ENCODE results near the gene RAP1B.
"Not testable (repeated sequence)": the region's sequence is repeated elsewhere in the genome, so short reads cannot be mapped to it uniquely, and the experiment has no call there.

The RAP1B gene

DNA sequence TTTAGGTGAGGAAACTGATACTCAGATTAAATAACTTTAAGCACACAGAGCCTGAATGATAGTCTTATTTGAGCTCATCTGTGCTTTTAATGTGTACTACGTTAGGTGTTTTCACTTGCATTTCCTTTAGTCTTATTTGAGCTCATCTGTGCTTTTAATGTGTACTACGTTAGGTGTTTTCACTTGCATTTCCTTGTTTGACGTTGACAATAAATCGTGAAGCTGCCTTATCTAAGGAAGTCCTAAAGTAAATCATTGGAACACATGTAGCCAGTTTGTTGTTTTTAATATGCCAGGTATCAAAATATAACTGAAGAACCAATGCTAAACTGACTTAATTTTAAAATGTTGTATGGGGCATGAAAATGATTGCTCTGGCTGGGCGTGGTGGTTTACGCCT is 2.0 kb downstream of the RAP1B start:
- no peak for DNase-seq

DNA sequence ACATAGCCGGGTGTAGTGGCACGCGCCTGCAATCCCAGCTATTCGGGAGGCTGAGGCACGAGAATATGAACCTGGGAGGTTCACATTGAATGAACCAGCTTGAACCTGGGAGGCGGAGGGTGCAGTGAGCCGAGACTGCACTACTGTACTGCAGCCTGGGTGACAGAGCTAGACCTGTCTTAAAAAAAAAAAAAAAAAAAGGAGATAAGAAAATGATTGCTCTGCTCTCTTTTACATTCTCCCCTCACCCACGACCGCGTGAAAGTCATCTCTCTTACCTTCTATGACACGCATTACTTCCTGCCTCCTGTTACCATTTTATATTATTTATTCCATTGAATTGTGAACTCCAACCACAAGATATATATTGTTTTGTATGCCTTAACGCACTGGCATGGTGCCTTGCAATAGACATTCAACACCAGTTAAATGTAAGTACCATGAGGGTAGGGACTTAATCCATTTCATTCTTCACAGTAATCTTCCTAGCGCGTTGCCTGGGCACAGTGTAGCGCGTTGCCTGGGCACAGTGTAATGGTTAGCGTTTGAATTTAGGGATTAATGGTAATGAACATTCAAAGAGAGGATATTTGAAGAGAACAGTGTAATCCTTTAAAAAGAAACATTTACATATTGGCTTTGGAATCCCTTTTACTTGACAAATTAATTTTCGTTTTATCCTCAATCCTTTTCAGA is 2.7 kb downstream of the RAP1B start:
- no peak for DNase-seq

DNA sequence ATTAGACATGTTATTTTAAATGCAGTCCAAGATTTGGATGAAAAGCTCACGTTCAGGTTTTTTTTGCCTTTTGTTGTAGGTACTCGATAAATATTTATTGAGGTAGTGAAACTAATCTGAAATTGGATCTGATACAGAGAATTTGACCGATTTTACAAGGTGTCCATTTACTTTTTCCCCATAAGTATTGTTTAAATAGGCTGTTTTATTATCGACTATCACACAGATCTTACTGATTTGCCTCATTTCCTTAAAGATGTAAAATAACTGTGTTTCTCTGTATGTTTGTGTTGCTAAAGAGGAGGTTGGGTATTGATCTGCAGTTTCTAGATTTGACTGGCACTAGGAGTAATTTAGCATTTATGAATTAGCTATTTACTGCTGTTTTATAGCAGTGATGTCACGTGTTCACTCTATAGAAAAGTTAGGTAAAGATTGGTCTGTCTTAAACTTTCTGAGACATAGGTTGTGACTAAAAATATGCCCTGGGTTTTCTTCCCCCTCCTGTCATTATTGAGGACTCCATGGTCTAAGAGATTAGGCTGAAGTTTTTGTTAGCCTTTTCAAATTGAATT is 3.5 kb downstream of the RAP1B start:
- DNase-seq, result no peak

DNA sequence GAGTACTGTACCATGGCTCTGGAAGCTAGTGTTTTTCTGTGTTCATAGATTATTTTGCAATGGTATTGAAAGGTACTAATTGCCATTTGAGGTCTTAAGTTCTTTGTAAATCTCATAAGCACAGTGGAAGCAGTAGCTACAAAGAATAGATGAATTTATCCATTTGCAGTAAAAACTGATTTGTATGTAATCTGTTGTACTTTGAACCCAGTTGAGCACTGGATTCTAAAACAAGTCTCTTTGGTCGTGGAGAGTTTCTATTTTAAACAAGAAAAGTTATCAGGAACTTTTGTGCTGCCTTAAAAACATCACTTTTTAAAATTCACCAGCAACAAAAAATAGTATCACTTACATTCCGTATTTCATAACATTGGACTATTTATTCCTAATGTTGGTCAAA is 4.1 kb downstream of the RAP1B start:
- no peak for DNase-seq

DNA sequence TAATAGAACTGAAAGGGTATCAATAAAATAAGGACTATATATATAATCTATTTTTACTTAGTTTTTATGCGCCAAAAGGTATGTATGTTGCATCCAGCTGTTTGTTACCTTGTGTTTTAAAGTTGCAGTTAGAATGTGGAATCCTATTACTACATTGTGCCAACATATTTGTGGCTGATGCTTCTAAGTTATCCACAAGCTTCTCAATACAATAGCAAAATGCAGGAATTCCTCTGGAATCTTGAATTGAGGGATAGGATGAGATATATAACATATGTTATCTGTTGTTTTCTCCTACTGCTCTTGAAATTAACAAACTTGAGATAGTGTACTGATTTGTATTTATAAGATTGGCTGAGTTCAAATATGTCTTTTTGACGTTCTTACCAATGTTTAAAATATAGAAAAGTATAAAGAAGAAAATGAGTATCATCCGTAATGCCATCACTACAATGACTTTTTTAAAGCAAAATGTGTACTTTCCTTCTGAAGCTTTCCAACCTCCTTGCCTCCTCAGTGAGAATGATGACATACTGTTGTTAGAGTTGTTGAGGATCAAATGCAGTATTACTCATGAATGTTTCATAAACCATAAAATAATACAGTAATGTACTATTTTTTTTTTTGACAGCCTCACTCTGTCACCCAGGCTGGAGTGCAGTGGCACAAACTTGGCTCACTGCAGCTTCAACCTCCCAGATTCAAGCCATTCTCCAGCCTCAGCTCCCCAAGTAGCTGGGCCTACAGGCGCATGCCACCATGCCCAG is 6.6 kb downstream of the RAP1B start:
- no peak for DNase-seq

DNA sequence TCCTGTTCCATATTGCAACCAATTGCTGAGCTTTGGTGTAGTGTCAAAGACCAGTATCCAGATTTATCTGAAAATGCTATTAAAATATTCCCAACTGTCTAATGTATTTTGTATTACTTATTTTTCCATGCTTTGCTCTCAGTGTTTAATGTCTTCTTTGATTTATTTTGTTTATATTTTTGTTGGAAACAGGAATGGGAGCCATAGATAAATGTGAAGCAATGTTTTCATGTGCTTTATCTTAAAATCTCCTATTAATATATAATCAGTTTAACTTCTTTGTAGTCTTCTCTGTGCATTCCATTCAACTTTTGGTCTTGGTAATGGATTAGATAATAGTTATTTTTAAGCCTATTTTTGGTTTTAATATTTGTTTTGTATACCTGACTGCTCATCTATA is 8.8 kb downstream of the RAP1B start:
- DNase-seq, result no peak

DNA sequence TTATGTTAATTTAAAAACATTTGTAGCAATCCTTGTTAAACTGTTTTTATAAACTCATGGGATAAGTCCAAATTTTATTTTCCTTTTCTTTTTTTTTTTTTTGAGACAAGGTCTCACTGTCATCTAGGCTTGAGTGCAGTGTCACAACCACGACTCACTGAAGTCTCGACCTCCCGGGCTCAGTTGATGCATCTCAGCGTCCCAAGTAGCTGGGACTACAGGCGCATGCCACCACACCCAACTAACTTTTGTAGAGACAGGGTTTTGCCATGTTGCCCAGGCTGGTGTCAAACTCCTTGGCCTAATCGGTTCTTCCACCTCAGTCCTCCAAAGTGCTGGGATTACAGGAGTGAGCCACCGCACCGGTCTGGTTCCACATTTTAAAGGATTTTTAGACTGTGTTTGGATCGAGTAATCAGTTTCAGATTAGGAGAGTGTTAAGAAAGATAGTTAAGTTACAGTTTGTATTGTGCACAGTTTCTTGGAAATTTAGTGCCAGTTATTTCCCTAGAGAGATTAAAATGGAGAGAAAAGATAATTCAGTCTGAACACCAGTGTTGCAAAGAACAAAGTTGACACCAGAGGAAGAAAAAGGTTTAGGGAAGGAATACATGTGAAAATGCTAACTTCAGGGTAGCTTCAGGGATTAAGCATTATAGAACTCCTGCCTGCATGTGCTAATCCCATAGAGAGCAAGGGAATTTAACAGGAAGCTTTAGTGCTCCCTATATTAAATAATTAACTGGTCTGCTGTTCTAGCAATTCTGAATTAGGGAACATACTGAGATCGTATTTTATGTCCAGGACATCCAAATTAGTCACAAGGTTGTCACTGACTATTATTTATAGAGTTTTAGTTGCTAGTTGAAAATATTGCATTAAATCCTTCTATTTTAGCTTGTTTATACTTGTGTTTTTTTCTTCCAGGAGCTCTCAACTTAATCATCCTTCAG is 10.1 kb downstream of the RAP1B start:
- DNase-seq, result no peak

DNA sequence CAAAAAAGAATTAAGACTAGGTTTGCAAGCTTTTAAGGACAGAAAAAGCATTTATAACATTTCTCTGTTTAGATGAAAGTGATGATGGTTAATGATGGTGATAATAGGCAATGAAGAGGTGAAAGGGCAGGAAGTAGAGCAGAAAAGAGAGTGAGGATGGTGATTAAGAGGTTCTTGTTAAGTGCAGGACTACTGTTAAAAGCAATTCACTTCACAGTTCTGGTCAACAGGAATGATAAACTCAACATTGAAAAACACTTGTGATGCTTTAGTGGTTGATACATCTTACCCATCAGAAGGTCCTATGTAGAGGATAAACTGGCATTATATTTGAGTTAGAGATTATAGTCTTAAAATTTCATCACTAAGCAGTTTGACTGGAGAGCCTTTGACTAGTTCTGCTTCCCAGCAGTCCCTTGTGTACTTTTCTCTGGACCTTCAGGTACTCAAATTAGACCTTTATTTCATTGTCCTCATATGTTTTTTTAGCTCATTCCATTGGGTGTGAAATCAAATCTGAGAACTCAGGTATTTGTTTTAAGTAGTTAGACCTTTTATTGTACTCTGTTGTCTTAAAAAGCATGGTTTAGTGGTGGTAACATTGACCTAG is 10.9 kb downstream of the RAP1B start:
- no peak for DNase-seq

DNA sequence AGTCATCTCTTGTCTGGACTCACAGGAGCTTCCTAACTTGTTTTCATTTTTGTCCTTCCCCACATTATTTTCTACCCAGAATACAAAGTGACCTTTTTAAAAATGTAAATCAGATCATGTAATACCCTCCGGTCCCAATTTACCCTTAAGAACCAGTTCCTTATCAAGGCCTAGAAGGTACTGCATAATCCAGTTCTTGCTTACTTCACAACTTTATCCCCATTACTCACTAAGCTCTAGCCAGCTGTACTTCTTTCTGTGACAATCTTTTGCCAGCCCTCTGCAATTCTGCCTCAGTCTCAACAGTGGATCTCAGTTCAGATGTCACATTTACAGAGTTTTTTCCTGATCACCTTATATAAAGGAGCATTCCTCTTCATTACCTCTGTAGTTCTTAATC is 11.6 kb downstream of the RAP1B start:
- DNase-seq, result no peak

DNA sequence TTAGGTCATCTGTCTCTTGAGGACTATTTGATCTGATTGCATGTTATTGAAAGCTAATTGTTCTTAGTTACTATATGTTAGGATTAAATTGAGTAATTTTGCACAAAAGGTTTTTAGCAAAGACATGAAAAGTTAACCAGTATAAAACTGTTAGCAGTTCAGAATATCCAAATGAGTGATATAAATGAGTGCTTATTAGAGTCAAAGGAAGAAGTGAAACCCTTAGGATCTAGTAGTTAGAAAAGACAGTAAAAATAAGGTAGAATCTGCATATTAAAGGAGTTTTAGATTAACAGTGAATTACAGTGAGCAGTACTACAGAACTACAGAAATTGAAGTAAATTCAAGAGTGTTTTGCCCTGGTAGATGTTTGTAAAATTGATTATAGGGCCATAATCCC is 12.4 kb downstream of the RAP1B start:
- no peak for DNase-seq

DNA sequence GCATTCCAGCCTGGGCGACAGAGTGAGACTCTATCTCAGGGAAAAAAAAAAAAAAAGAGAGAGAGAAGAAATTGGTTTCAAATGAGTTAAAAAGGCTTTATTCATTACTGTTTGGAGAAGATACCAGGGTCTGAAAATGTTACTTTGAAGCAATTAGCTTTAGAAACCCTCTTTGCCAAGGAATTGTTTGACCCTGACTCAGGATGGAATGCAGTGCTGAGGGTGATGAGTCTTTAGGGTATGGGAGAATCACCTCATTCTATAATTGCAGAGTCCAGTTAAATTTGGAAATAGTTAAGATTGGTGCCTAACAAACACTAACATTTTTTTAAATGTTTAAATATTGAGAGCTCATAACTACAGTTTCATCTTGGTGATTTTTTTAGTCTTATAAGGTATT is 13.3 kb downstream of the RAP1B start:
- no peak for DNase-seq

DNA sequence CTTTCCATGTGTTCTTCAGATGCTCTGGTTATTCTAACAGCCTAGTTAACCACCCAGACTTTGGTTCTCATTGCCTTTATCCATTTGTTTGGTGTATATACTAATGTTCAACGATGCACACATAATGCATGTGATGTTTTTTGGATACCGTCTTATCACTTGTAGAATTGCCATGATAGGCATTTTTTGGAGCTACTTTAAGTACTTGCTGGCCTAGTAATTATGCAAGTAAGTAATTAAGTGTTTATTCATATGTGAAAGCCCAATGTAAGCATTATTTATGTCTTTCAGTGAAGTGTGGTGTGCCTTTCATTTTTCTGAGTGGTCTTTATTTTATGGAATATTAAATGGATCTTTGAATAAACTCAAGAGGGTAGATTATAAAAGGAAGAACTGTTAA is 14.2 kb downstream of the RAP1B start:
- no peak for DNase-seq

DNA sequence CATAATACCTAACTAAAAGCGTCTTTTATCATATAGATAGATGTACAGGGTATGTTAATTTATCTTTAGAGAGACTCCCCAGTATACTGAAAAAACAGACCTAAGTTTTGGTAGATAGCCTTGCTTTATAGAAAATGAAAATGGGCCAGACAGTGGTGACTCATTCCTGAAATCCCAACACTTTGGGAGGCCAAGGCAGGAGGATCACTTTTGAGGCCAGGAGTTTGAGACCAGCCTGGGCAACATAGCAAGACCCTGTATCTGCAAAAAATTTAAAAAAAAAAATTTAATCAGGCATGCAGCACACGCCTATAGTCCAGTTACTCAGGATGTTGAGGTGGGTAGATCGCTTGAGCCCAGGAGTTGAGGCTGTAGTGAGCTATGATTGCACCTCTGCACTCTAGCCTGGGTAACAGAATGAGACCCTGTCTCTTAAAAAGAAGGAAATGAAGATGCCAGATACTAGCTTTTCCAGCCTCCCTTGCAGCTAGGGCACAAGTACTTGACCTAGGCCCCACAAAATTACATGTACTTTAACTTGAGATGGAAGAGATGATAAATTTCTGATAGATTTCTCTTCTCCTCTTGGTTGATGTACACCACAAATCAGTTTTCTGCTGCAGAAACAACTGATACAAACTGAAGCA is 17.1 kb downstream of the RAP1B start:
- no peak for DNase-seq

DNA sequence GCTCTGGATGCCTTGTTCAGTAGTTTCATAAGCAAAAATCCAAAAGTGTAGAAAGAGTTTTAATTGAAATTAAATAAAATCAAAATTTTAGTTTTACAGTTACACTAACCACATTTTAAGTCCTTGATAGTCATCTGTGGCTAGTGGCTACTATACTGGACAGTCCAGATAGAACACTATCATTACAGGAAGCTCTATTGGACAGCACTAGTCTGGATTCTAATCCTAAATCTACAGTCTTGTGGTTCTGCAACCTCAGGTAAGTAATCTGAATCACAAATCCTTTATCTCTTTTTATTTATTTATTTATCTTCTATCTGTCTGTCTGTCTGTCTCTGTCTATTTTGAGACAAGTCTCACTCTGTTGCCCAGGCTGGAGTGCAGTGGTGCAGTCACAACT is 18.0 kb downstream of the RAP1B start:
- no peak for DNase-seq

DNA sequence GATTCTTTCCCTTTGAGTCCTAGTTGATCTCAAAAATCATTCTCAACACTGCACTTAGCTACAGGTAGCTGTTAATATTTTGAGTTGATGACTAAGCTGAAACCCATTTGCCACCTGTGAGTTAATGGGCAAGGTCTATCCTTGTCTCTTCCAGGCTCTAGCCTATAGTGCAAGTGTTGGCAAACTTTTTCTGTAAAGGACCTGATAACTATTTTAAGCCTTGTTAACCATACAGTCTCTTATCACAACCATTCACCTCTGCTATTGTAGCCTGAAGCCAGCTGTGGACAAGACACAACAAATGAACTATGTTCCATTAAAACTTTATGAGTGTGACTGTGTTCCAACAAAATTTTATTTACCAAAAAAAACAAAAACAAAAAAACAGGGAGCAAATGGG is 19.4 kb downstream of the RAP1B start:
- DNase-seq, result no peak

DNA sequence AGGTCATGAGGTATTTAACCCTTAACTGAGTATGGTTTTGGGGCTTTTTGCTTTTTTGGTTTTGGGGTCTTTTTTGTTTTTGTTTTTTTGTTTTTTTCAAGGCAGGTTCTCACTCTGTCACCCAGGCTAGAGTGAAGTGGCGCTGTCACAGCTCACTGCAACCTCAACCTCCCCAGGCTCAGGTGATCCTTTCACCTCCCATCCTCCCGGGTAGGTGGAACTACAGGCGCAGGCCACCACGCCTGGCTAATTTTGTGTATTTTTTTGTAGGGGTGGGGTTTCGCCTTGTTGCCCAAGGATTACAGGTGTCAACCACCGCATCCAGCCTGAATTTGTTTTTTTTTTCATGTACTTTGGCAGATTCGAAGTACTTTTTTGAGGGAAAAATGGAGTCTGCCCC is 19.9 kb downstream of the RAP1B start:
- no peak for DNase-seq

DNA sequence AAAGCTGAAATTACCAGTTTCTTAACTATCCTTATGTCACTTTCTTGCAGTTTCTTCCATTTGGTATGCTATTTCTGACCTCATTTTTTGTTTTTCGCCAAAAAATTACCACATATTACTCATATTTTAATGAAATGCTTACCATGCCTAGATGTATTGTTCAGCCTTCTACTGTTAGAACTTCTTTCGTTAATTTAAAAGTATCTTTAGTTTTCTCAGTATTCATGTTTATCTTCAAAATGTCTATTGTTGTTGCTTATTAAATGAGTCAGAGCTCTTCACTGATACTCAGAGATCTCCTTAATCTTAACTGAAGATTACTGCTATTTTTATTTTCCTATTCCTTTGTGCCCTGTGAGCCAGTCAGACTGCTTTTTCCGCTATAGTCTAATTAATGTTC is 20.5 kb downstream of the RAP1B start:
- DNase-seq, result no peak

DNA sequence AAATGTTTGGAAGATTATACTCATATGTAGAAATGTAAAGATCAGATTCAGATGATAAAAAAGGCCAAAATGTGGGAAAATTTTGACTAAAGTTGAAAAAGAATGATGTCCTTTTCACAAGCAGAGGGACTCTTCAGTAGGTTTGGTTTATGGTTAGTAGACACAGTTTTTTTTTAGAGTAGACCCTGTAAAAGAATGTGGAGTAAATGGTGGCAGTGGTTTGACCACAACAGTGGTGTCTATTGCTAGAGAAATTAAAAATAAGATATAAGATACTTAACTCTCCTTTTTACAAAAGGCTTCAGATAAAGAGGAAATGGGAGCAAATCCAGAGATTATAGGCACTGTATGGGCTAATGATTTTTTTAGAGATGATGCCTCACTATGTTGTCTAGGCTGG is 21.8 kb downstream of the RAP1B start:
- no peak for DNase-seq

DNA sequence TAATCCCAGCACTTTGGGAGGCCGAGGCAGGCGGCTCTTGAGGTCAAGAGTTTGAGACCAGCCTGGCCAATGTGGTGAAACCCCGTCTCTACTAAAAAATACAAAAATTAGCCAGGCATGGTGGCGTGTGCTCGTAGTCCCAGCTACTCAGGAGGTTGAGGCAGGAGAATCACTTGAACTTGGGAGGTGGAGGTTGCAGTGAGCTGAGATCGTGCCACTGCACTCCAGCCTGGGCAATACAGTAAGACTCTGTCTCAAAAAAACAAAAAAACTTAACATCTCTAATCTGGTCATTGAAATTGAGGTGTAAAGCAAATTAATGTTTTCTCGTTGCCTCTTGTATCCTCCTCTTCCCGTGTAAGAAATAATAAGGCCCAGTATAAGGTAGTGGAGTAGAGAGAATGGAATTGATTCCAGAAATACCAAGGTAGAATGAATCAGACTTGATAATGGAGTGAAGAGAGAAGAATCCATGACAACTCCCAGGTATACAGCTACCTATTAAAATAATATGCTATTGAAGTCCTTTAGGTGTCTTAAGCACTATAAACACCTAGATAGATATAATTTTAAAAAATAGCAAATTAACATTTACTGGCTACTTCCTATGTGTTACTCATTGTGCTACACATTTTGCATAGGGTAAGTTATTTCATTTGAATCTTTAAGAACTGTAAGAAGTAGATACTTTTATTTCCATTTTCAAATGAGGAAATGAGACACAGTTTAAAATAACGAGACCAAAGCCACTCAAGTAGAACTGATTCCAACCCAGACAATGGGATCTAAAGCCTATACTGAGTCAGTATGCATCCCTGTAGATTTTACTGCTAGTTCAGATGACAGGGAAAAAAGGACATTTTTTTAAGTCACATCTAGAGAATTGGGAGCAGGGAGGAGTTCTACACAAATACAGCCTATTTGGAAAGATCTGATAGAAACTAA is 23.2 kb downstream of the RAP1B start:
- no peak for DNase-seq

DNA sequence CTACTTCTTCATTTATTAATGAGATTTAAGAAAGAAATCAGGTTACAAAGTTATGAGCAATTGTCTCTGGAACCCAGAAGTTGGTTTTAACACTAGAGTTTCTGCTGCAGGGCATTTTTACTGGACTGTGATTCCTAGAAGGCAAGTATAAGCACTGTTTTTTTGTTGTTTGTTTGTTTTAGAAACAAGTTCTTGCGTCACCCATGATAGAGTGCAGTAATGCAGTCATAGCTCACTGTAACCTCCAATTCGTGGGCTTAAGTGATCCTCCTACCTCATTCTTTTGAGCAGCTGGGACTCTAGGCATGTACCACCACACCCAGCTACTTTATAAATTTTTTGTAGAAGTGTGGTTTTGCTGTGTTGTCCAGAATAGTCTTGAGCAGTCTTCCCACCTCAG is 25.6 kb downstream of the RAP1B start:
- DNase-seq, result no peak

DNA sequence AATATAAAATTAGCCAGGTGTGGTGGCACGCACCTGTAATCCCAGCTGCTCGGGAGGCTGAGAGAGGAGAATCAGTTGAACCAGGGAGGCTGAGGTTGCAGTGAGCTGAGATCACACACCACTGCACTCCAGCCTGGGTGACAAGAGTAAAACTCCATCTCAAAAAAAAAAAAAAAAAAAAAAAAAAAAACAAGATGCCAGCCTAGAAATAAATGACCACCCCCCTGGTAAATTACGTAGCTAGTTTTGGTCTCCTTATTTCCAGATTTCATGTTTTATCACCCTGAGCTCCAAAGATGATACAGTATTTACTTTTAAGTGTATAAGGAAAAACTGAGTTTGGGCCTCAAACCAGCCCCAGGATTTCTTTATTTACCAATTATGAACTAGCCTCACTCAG is 26.7 kb downstream of the RAP1B start:
- not testable (repeated sequence) for DNase-seq
